SK-N-SH treated with all-trans-retinoic acid at 6 μM for 48 hours (cell line): Measurements from ENCODE around the gene ADAMTS15.

Source experiments
- ATAC-seq: fragments of 200-7000 bp; cut with Tn5 transposase; 3 replicates; pipeline ENCODE4 v1.9.1; 2020; ENCODE audit warnings: mild to moderate bottlenecking, moderate library complexity
- ARNTL ChIP-seq: fragments of 450-650 bp; formaldehyde crosslinking; IDR thresholded peaks from 2 replicates; pipeline ENCODE4 v1.5.0; 2020; ENCODE audit warnings: low read depth, mild to moderate bottlenecking, moderate library complexity, borderline replicate concordance
- BACH2 ChIP-seq: fragments of 250-450 bp; sonication (Bioruptor Pico); IDR thresholded peaks from 2 replicates; pipeline ENCODE4 v1.9.0; 2021; ENCODE audit warnings: mild to moderate bottlenecking, borderline replicate concordance
- CREB5 ChIP-seq: fragments of 250-450 bp; sonication (Bioruptor Pico); IDR thresholded peaks from 2 replicates; pipeline ENCODE4 v1.5.1; 2020; ENCODE audit warnings: low read depth, mild to moderate bottlenecking, moderate library complexity
- CSDC2 ChIP-seq: fragments of 250-450 bp; sonication (Bioruptor Pico); IDR thresholded peaks from 2 replicates; pipeline ENCODE4 v1.5.0; 2020; ENCODE audit warnings: mild to moderate bottlenecking, moderate library complexity
- CSRNP3 ChIP-seq: fragments of 250-450 bp; sonication (Bioruptor Pico); IDR thresholded peaks from 2 replicates; pipeline ENCODE4 v1.5.1; 2021; ENCODE audit warnings: mild to moderate bottlenecking, moderate library complexity
- ESRRG ChIP-seq: fragments of 250-450 bp; sonication (Bioruptor Pico); IDR thresholded peaks from 2 replicates; pipeline ENCODE4 v1.6.1; 2021; ENCODE audit warnings: mild to moderate bottlenecking
- GLIS3 ChIP-seq: fragments of 250-450 bp; sonication (Bioruptor Pico); IDR thresholded peaks from 2 replicates; pipeline ENCODE4 v1.5.0; 2020; ENCODE audit warnings: mild to moderate bottlenecking, moderate library complexity
- ISL1 ChIP-seq: fragments of 250-450 bp; sonication (Bioruptor Pico); IDR thresholded peaks from 2 replicates; pipeline ENCODE4 v2.1.2; 2022; ENCODE audit warnings: mild to moderate bottlenecking, moderate library complexity
- OSR1 ChIP-seq: fragments of 250-450 bp; sonication (Bioruptor Pico); IDR thresholded peaks from 2 replicates; pipeline ENCODE4 v1.8.0; 2022; ENCODE audit warnings: moderate library complexity, mild to moderate bottlenecking, inconsistent platforms
- PATZ1 ChIP-seq: fragments of 250-450 bp; sonication (Bioruptor Pico); IDR thresholded peaks from 2 replicates; pipeline ENCODE4 v1.8.0; 2020; ENCODE audit warnings: mild to moderate bottlenecking, moderate library complexity, borderline replicate concordance
- POU6F1 ChIP-seq: fragments of 250-450 bp; sonication (Bioruptor Pico); IDR thresholded peaks from 2 replicates; pipeline ENCODE4 v1.8.0; 2021; ENCODE audit warnings: low read depth, mild to moderate bottlenecking, moderate library complexity, borderline replicate concordance
- PPARA ChIP-seq: fragments of 250-450 bp; sonication (Bioruptor Pico); IDR thresholded peaks from 2 replicates; pipeline ENCODE4 v1.5.0; 2020; ENCODE audit warnings: mild to moderate bottlenecking, borderline replicate concordance
- RARB ChIP-seq: fragments of 250-450 bp; sonication (Bioruptor Pico); IDR thresholded peaks from 2 replicates; pipeline ENCODE4 v1.8.0; 2021; ENCODE audit warnings: mild to moderate bottlenecking, moderate library complexity
- SNAI2 ChIP-seq: fragments of 250-450 bp; sonication (Bioruptor Pico); IDR thresholded peaks from 2 replicates; pipeline ENCODE4 v1.5.0; 2020; ENCODE audit warnings: mild to moderate bottlenecking, moderate library complexity
- TCF4 ChIP-seq: fragments of 250-450 bp; sonication (Bioruptor Pico); IDR thresholded peaks from 2 replicates; pipeline ENCODE4 v1.8.0; 2021; ENCODE audit warnings: mild to moderate bottlenecking, moderate library complexity, borderline replicate concordance
- TOX ChIP-seq: fragments of 250-450 bp; sonication (Bioruptor Pico); IDR thresholded peaks from 2 replicates; pipeline ENCODE4 v1.8.0; 2021; ENCODE audit warnings: mild to moderate bottlenecking, moderate library complexity, borderline replicate concordance
- ZC3H10 ChIP-seq: fragments of 250-450 bp; sonication (Bioruptor Pico); IDR thresholded peaks from 2 replicates; pipeline ENCODE4 v1.5.1; 2021; ENCODE audit warnings: mild to moderate bottlenecking, moderate library complexity
- ZFP3 ChIP-seq: fragments of 250-450 bp; sonication (Bioruptor Pico); IDR thresholded peaks from 2 replicates; pipeline ENCODE4 v1.5.0; 2020; ENCODE audit warnings: mild to moderate bottlenecking, moderate library complexity
- ZFP30 ChIP-seq: fragments of 450-650 bp; formaldehyde crosslinking; IDR thresholded peaks from 2 replicates; pipeline ENCODE4 v1.5.0; 2022; ENCODE audit warnings: mild to moderate bottlenecking, moderate library complexity
- ZNF565 ChIP-seq: fragments of 450-650 bp; formaldehyde crosslinking; conservative IDR thresholded peaks from 2 replicates; pipeline ENCODE4 v1.5.0; 2020; ENCODE audit warnings: low read depth, mild to moderate bottlenecking, moderate library complexity
- ZNF70 ChIP-seq: fragments of 450-650 bp; formaldehyde crosslinking; IDR thresholded peaks from 2 replicates; pipeline ENCODE4 v1.5.0; 2020; ENCODE audit warnings: mild to moderate bottlenecking, moderate library complexity
- ZNF8 ChIP-seq: fragments of 450-650 bp; formaldehyde crosslinking; IDR thresholded peaks from 2 replicates; pipeline ENCODE4 v1.5.0; 2020; ENCODE audit warnings: mild to moderate bottlenecking, moderate library complexity

The ADAMTS15 gene

GRCh38 chr11:130418756-130419155, 29.7 kb upstream of the ADAMTS15 start (continued):
- no peak for TF ChIP-seq PATZ1
- TF ChIP-seq ARNTL (CRISPR knock-in tag), result no peak
- TF ChIP-seq GLIS3 (CRISPR knock-in tag), result no peak

GRCh38 chr11:130420478-130421198, 27.8 kb upstream of the ADAMTS15 start:
- TF ChIP-seq ZFP30 (no peak), ARNTL (CRISPR knock-in tag) (no peak), RARB (CRISPR knock-in tag) (no peak), ZNF8 (CRISPR knock-in tag) (no peak), SNAI2 (CRISPR knock-in tag) (no peak), ESRRG (CRISPR knock-in tag) (no peak), ISL1 (CRISPR knock-in tag) (no peak), PPARA (no peak), PATZ1 (no peak), OSR1 (no peak), CSDC2 (CRISPR knock-in tag) (no peak), GLIS3 (CRISPR knock-in tag) (no peak), ZFP3 (no peak), TCF4 (no peak), BACH2 (CRISPR knock-in tag) (no peak), CSRNP3 (CRISPR knock-in tag) (no peak), POU6F1 (CRISPR knock-in tag) (no peak), TOX (CRISPR knock-in tag) (no peak), ZNF70 (CRISPR knock-in tag) (no peak), ZNF565 (no peak)
- no peak; the same call in 2 of the 3 replicates for ATAC-seq

GRCh38 chr11:130421199-130421585, 27.3 kb upstream of the ADAMTS15 start:
- no peak for TF ChIP-seq RARB (CRISPR knock-in tag)
- no peak for TF ChIP-seq ZFP30
- no peak for TF ChIP-seq TCF4
- no peak for TF ChIP-seq ZNF70 (CRISPR knock-in tag)
- ATAC-seq, result no peak

- no peak for TF ChIP-seq RARB (CRISPR knock-in tag)
- no peak for TF ChIP-seq ZFP3
- no peak for ATAC-seq
These were observed 26.7 kb upstream of the ADAMTS15 start for GRCh38 chr11:130421697-130422096.

GRCh38 chr11:130422251-130422995, 26.0 kb upstream of the ADAMTS15 start:
- ATAC-seq, result no peak
- TF ChIP-seq CREB5 (CRISPR knock-in tag) (no peak), ZC3H10 (CRISPR knock-in tag) (no peak), TOX (CRISPR knock-in tag) (no peak), ZNF565 (no peak), CSRNP3 (CRISPR knock-in tag) (no peak), ESRRG (CRISPR knock-in tag) (no peak), ZFP30 (no peak)
